Measurements from ENCODE around the gene LIPC. TPM values are rescaled to one million over a fixed set of nuclear protein-coding genes. Genes with fewer than 3 reads are reported as not detected.

LIPC gene
- total and polyA plus RNA-seq, 2 of the 4 experiments (the other 2 are of a cell fraction) = 0.07 TPM; not detected in 1

- no peak overlapping the region for H3K18ac ChIP-seq (ENCODE audit: low read depth, low read length)
- no peak overlapping the region for H2AK9ac ChIP-seq (replicated peaks; ENCODE audit: low read depth, low read length, poor library complexity)
- no peak overlapping the region for H2BK15ac ChIP-seq (ENCODE audit: low read depth, low read length)
- H3K4me1 ChIP-seq (ENCODE audit: control insufficient read depth, insufficient read depth, low read length) = peaks cover 10% of the 10 kb centered on the region
- H2BK20ac ChIP-seq (ENCODE audit: low read depth, low read length) = peak overlapping the region; percentile 30; the same call in 1 of the 2 replicates
- H3K4me3 ChIP-seq (ENCODE audit: insufficient read depth, low read depth, low read length) = no peak overlapping the region
- WGBS, 2 experiments (ENCODE audit: extremely low coverage in 2 of 2, insufficient read length in 1 of 2) = 100% methylated on average over 1 of the region's 4 CpGs; no CpG with 5 or more reads in 1 of the 2 experiments
- H3K4ac ChIP-seq (ENCODE audit: low read depth, low read length) = peak overlapping the region; percentile 29
- H3K4me2 ChIP-seq (ENCODE audit: low read depth, low read length) = no peak overlapping the region
- no peak for ATAC-seq (ENCODE audit: low read depth)
- H2BK5ac ChIP-seq (ENCODE audit: low read depth, low read length, poor library complexity, severe bottlenecking) = no peak overlapping the region
- H3K9ac ChIP-seq (ENCODE audit: low read depth, low read length) = no peak overlapping the region
- H3K23ac ChIP-seq (ENCODE audit: low read depth, low read length) = peak overlapping the region; percentile 17; the same call in 1 of the 2 replicates
- peaks cover 2% of the 10 kb centered on the region; the same call in 1 of the 2 replicates for H3K9me3 ChIP-seq (ENCODE audit: control insufficient read depth, insufficient read depth, low read length)
- dilution Hi-C loops (cut with HindIII; ENCODE audit: low sequenced_read_pairs, unreplicated experiment) (no loop called here), intact Hi-C loops (cut with micrococcal nuclease) (no loop called here), in situ Hi-C loops (cut with MboI; ENCODE audit: low sequenced_read_pairs) (no loop called here)
- H3K56ac ChIP-seq (ENCODE audit: extremely low read depth, insufficient read depth, low read length) = no peak overlapping the region
- CTCF ChIA-PET = interaction anchor here (0.6 kb wide), 1 partner anchor 346 kb away, joined by 3 read pairs; no protein-coding TSS in a partner anchor
- H3K9me1 ChIP-seq (ENCODE audit: insufficient read depth, low read length) = peaks cover 14% of the 10 kb centered on the region
- TF ChIP-seq BHLHE40 (IDR thresholded peaks at IDR 0.05; ENCODE audit: low read depth, low read length) (no peak), CHD1 (IDR thresholded peaks at IDR 0.05; ENCODE audit: low read depth, low read length) (no peak), MXI1 (IDR thresholded peaks at IDR 0.05; ENCODE audit: borderline replicate concordance, low read depth, low read length) (no peak), SMC3 (IDR thresholded peaks at IDR 0.05; ENCODE audit: low read depth, low read length) (no peak), RAD21 (IDR thresholded peaks at IDR 0.05; ENCODE audit: low read length) (no peak), ELK1 (IDR thresholded peaks at IDR 0.05; ENCODE audit: borderline replicate concordance, low read depth, low read length) (no peak), CEBPB (IDR thresholded peaks at IDR 0.05; ENCODE audit: low read depth, low read length) (no peak), USF2 (IDR thresholded peaks at IDR 0.05; ENCODE audit: low read depth, low read length) (no peak), NFE2L2 (IDR thresholded peaks at IDR 0.05; ENCODE audit: low read depth, low read length) (no peak), MAZ (IDR thresholded peaks at IDR 0.05; ENCODE audit: borderline replicate concordance, low read depth, low read length) (no peak), RFX5 (IDR thresholded peaks at IDR 0.05; ENCODE audit: low read depth, low read length) (no peak), POLR2A (IDR thresholded peaks at IDR 0.05; ENCODE audit: low read depth, low read length) (no peak), FOS (IDR thresholded peaks at IDR 0.05; ENCODE audit: low read depth, low read length) (no peak), MAFK (IDR thresholded peaks at IDR 0.05; ENCODE audit: low read depth, low read length) (no peak), CTCF (conservative IDR thresholded peaks at IDR 0.05; ENCODE audit: low read depth, low read length) (no peak), RCOR1 (IDR thresholded peaks at IDR 0.05; ENCODE audit: insufficient replicate concordance, low read length) (no peak)
- H3K27me3 ChIP-seq (ENCODE audit: control insufficient read depth, insufficient read depth, low read length) = no peaks in the 10 kb centered on the region
- H4K91ac ChIP-seq (ENCODE audit: insufficient read depth, low read depth, low read length) = peak overlapping the region; percentile 15
- no TSS peak for BruUV-seq (replicated peaks)
- H3K36me3 ChIP-seq (ENCODE audit: control insufficient read depth, insufficient read depth, low read length) = no peaks in the 10 kb centered on the region
- H3K79me1 ChIP-seq (ENCODE audit: low read depth in 1 of 2, low read length in 2 of 2) = no peaks in the 10 kb centered on the region
- no peak overlapping the region for H3K27ac ChIP-seq (ENCODE audit: insufficient read depth, low read length)
- POLR2A ChIA-PET (ENCODE audit: unreplicated experiment) = no interaction called here
- H2AK5ac ChIP-seq (ENCODE audit: low read depth, low read length) = peak overlapping the region; percentile 93
- no peak for DNase-seq
- H2AFZ ChIP-seq (replicated peaks; ENCODE audit: low read length, poor library complexity) = peak overlapping the region; percentile 18
- no peak overlapping the region; the same call in 1 of the 2 replicates for H3K14ac ChIP-seq (replicated peaks; ENCODE audit: low read depth, low read length)
- H4K5ac ChIP-seq (ENCODE audit: low read depth, low read length) = no peak overlapping the region
- peak overlapping the region; percentile 73 for H2BK120ac ChIP-seq (ENCODE audit: low read depth, low read length)
- no peak overlapping the region for H4K8ac ChIP-seq (ENCODE audit: low read depth in 2 of 2, low read length in 2 of 2)
- H4K20me1 ChIP-seq (ENCODE audit: insufficient read depth, low read length) = no peaks in the 10 kb centered on the region
Observed at GRCh38 chr15:58462547-58462946, 30.8 kb downstream of the LIPC start.

Measured in IMR-90 (cell line).